Lower leg skin (tissue), 4 donors: ENCODE measurements around the gene OCA2. TPM values are rescaled to one million over a fixed set of nuclear protein-coding genes. Genes with fewer than 3 reads are reported as not detected.

Experiments
- DNase-seq, 2 donors: peaks; one replicate each; pipeline ENCODE4 v3.0.0-alpha.2; 2019; ENCODE audit warnings: low spot score in 2 of 2
- H3K4me3 ChIP-seq: fragments of 200-600 bp; sonication (generic); 2 replicates; pipeline ENCODE4 v1.5.1; 2017; ENCODE audit warnings: mild to moderate bottlenecking, low read depth; ENCODE audit not compliant: poor library complexity, severe bottlenecking
- CTCF ChIP-seq, 3 donors: fragments of 450-650 bp; IDR thresholded peaks; one replicate each; pipeline ENCODE4 v1.5.1; 2016; ENCODE audit warnings: antibody characterized with exemption in 3 of 3, mild to moderate bottlenecking in 3 of 3, moderate library complexity in 2 of 3
- POLR2A ChIP-seq, 2 donors: fragments of 450-650 bp; IDR thresholded peaks; one replicate each; pipeline ENCODE4 v1.6.1; 2016 to 2017; ENCODE audit warnings: antibody characterized with exemption in 2 of 2, mild to moderate bottlenecking in 1 of 2, moderate library complexity in 1 of 2
- WGBS, 2 donors: methylation state at CpG; one replicate each; pipeline ENCODE4 v1.1.5; 2018; 5-methylcytosine and 5-hydroxymethylcytosine counted together
- intact Hi-C: fragments of 100-400 bp; cut with DNase I; formaldehyde crosslinking; loops from one replicate; pipeline ENCODE4 v1.15.0; 2023; ENCODE audit warnings: low total_unique reads
- total RNA-seq, 4 donors: library from RNA; depleted of rRNA; stranded (reverse); fragments of >200 nt; gene quantifications; one replicate each; pipeline ENCODE4 v1.1.0, GENCODE V29; 2016

Gene OCA2
- total RNA-seq, 4 donors from 2014 or later = 12.0 to 15.8 (median 13.9) TPM

- TF ChIP-seq POLR2A (IDR thresholded peaks at IDR 0.05) = no peak
- no peak for TF ChIP-seq CTCF (IDR thresholded peaks at IDR 0.05)
- intact Hi-C loops = no loop called here
- no peak overlapping the region for H3K4me3 ChIP-seq
- DNase-seq = no peak
- WGBS, 2 donors = 88 to 91% methylated on average over 9 of the region's 9 CpGs
These were observed 115.6 kb downstream of the OCA2 start for GRCh38 chr15:27983496-27983895.

DNA sequence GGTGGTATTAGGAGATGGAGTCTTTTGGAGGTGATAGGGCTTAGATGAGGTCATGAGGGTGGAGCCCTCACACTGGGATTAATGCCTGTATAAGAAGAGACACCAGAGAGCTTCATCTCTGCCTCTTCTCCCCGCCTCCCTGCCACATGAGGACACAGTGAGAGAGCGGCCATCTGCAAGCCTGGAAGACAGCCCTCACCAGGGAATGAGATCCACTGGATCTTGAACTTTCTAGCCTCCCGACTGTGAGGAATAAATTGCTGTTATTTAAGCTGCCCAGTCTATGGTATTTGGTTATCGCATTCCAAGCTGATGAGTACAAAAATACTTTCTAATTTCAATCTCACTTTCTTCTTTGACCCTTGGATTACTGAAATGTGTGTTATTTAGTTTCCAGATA lies 121.4 kb downstream of the OCA2 start:
- DNase-seq = no peak
- intact Hi-C loops = no loop called here
- no peak overlapping the region for H3K4me3 ChIP-seq
- WGBS, 2 donors = 78 to 81% methylated on average over 4 of the region's 4 CpGs
- no peak for TF ChIP-seq POLR2A (IDR thresholded peaks at IDR 0.05)
- TF ChIP-seq CTCF (IDR thresholded peaks at IDR 0.05) = no peak

- DNase-seq = no peak
- TF ChIP-seq POLR2A (IDR thresholded peaks at IDR 0.05) (no peak), CTCF (IDR thresholded peaks at IDR 0.05) (no peak)
- no peak overlapping the region for H3K4me3 ChIP-seq
- intact Hi-C loops = no loop called here
These were observed 125.2 kb downstream of the OCA2 start for GRCh38 chr15:27973886-27974285.

DNA sequence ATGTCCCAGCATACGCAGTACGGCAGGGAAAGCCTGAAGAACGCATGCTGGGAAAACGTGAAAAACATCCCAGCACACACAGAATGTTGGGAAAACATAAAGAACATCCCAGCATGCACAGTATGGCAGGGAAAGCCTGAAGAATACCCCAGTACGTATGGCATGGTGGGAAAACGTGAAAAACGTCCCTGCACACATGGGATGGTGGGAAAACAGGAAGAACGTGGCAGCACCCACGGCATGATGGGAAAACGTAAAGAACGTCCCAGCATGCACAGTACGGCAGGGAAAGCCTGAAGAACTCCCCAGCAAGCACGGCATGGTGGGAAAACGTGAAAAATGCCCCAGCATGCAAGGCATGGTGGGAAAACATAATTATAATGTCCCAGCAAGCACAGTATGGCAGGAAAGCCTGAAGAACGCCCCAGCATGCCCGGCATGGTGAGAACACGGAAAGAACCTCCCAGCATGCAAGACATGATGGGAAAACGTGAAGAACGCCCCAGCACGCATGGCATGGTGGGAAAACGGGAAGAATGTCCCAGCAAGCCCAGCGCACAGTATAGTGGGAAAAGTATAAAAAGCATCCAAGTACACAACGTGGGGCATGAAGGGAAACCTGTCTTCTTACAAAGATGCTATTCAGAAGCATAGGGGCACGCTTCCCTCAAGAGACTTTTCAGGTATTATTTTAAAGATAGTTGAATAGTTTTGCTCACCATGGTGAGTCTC lies 128.3 kb downstream of the OCA2 start:
- 87% methylated on average over 24 of the region's 24 CpGs for WGBS, 2 donors
- TF ChIP-seq CTCF (IDR thresholded peaks at IDR 0.05) (no peak), POLR2A (IDR thresholded peaks at IDR 0.05) (no peak)
- no peak for DNase-seq
- intact Hi-C loops = no loop called here
- H3K4me3 ChIP-seq = no peak overlapping the region

DNA sequence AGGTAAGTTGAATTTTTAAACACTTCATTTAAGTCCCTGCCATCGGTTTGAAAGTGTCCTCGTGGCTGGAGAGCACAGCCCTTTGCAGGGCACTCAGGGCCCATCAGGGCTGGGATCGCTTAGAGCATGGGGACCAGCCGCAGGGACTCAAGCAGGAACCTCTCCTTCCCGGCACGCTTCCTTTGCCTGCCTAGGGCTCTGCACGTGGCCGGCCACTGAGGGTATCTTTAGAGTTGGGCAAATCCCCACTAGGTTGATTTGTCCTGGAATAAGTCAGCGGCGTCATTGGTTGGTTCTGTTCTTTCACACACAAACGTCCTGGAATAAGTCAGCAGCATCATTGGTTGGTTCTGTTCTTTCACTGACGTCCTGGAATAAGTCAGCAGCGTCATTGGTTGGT lies 131.6 kb downstream of the OCA2 start:
- TF ChIP-seq CTCF (IDR thresholded peaks at IDR 0.05) (no peak), POLR2A (IDR thresholded peaks at IDR 0.05) (no peak)
- intact Hi-C loops = no loop called here
- DNase-seq = no peak
- no peak overlapping the region for H3K4me3 ChIP-seq
- 80 to 84% methylated on average over 13 of the region's 13 CpGs for WGBS, 2 donors

GRCh38 chr15:27965546-27965945 lies 133.6 kb downstream of the OCA2 start:
- intact Hi-C loops = no loop called here
- DNase-seq = no peak
- WGBS, 2 donors = 85 to 88% methylated on average over 6 of the region's 6 CpGs
- TF ChIP-seq POLR2A (IDR thresholded peaks at IDR 0.05) = no peak
- no peak overlapping the region for H3K4me3 ChIP-seq
